GM19467 (cell line): ENCODE results near the gene MIXL1.
"Not testable (repeated sequence)": the region's sequence is repeated elsewhere in the genome, so short reads cannot be mapped to it uniquely, and the experiment has no call there.

ENCODE experiments used
- ATAC-seq: cut with Tn5 transposase; IDR thresholded peaks from one replicate; pipeline ENCODE4 v1.9.1; 2021; ENCODE audit warnings: mild to moderate bottlenecking, moderate library complexity; ENCODE audit not compliant: unreplicated experiment

MIXL1 gene

GRCh38 chr1:226212545-226212944 lies 10.9 kb upstream of the MIXL1 start:
- ATAC-seq = no peak

- no peak for ATAC-seq
Observed at GRCh38 chr1:226215239-226215638, 8.2 kb upstream of the MIXL1 start.

GRCh38 chr1:226216056-226216455 lies 7.4 kb upstream of the MIXL1 start:
- no peak for ATAC-seq

DNA sequence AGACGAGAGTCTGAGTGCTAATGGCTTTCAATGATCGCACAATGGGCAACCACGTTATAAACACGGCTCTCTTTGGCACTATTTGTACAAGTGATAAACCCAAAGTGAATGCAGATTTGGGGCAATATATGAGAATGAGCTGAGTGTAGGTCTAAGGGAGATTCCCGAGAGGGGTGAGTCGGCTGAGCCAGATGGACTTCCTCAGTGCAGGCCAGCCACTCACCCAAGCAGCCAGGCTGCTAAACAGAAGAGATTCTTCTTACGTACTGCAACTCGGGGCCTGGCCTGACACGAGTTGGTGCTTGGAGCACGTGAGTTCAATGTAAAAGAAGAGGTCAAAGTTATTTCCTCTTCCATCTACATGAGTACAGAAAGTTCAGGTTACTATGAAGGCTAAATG lies 6.2 kb upstream of the MIXL1 start:
- no peak for ATAC-seq

DNA sequence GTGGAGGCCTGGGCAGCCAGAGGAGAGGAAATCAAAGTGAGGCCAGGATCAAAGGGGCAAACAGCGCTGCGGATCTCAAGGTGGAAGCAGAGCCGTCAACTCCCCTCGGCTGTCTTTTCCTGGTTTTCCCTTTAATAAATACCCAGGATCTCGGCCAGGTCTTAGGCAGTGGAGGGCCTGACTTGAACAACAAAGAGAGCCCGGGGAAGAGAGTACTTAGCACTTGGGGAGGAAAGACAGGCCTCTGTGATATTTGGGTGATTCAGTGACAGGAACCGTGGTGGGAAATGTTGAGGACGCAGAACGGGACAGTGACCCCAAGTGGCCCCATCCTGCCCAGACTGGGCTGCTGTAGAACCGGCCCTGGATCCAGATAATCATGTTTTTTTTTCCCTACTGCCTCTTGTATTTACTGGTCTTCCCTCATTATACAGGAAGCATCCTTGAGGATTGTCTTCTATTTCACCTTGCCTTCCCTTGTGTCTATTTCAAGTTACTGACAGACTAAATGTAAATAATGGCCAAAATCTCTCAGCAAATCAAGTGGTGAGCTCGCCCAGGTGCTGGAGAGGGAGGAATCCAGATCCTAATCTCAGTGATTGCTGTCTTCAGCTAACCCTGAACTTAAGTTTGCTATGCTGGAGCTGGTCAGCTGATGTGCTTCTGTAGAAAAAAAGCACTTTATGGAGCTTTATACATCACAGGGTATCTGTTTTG lies 2.8 kb upstream of the MIXL1 start:
- no peak for ATAC-seq

DNA sequence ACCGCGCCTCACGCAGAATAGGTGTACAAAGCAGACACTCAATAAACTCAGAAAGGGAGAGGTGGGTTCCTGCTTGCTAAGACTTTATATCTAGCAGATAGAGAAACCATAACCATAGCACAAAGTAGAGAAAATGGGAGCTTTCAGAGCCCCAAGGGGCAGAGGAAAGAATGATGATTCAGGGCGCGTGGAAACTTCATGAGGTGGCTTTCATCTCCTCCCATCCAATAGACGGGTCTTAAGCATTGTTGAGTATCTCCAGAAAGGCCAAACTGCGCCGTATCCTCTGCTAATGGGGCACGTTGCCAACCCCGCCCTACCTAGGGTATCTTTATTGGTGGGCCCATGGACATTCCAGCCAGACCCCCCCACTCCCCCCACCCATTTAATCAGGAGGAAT lies 778 bp upstream of the MIXL1 start:
- ATAC-seq = no peak

GRCh38 chr1:226223786-226224244 lies 351 bp downstream of the MIXL1 start:
- peak; percentile 55 for ATAC-seq

DNA sequence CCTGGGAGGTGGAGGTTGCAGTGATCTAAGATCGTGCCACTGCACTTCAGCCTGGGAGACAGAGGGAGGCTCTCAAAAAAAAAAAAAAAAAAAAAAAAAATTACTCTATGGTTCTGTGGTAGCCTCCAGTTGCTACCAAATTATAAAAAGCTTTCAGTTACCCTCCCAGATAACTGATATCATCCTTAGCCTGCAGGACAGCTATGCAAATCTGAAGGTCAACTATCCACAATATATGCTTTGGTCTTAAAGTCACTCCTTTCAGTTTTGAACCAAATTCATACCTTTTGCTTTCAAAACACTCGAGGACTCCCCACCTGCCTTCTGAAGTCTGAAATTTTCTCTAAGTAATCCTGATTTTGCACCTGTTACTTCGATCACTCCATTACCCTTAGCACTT lies 3.1 kb downstream of the MIXL1 start:
- no peak for ATAC-seq

- ATAC-seq = peak; percentile 61
Observed at GRCh38 chr1:226233293-226233692, 9.8 kb downstream of the MIXL1 start.

GRCh38 chr1:226233806-226234205 lies 10.3 kb downstream of the MIXL1 start:
- ATAC-seq = no peak

- ATAC-seq = no peak
Observed at GRCh38 chr1:226236826-226237225, 13.4 kb downstream of the MIXL1 start.

DNA sequence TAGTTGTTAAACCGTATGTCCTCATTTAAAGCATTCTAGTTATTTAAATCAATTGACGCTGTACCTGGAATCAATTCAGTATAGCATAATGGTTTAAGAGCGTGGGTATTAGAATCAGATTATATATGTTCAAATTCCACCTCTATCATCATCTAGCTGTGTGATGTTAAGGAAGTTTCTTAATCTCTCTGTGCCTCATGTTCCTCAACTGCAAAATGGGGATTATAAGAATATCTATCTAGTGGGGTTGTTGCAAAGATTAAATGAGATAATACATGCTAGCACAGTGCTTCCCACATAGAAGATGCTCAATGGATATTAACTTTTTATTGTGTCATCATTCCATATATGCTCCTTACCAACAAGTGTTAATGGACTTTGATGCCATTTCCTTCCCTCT lies 16.0 kb downstream of the MIXL1 start:
- no peak for ATAC-seq

DNA sequence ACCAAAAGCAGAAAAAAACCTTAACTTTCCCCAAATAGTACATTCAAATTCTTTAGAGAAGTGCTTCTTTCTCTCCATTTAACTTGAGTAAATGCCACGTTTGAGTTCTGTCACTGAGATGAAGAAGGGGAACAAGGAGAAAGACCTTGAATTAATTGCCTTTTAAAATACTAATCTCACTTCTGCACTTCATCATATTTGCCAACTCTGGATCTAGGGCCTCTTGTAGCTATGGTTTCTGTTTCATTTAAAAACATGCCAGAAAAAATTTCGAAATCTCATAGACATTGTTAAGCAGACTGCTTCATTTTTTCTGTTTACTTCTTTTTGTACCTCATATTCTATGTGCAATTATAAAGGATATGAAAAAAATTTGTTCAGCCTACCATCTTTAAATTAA lies 24.6 kb downstream of the MIXL1 start:
- ATAC-seq = no peak

GRCh38 chr1:226248796-226249195 lies 25.3 kb downstream of the MIXL1 start:
- ATAC-seq = no peak

GRCh38 chr1:226250511-226250910 lies 27.0 kb downstream of the MIXL1 start:
- no peak for ATAC-seq

DNA sequence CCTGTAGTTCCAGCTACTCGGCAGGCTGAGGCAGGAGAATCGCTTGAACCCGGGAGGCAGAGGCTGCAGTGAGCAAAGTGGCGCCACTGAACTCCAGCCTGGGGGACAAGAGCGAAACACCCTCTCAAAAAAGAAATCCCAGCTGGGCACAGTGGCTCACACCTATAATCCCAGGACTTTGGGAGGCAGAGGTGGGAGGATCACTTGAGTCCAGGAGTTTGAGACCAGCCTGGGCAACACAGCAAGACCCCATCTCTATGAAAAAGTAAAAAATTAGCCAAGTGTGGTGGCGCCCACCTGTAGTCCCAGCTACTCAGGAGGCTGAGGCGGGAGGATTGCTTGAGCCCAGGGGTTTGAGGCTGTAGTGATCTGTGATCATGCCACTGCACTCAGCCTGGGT lies 29.4 kb downstream of the MIXL1 start:
- not testable (repeated sequence) for ATAC-seq

DNA sequence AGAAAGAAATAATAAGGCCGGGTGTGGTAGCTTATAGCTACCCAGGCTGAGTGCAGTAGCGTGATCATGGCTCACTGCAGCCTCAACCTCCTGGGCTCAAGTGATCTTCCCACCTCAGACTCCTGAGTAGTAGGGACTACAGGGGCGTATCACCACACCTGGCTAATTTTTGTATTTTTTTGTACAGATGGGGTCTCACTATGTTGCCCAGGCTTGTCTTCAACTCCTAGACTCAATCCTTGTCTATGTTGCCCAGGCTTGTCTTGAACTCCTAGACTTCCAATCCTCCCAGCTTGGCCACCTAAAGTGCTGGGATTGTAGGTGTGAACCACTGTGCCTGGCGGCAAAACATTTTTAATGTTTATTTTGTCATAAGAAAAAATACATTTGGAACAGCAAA lies 30.5 kb downstream of the MIXL1 start:
- ATAC-seq = no peak

DNA sequence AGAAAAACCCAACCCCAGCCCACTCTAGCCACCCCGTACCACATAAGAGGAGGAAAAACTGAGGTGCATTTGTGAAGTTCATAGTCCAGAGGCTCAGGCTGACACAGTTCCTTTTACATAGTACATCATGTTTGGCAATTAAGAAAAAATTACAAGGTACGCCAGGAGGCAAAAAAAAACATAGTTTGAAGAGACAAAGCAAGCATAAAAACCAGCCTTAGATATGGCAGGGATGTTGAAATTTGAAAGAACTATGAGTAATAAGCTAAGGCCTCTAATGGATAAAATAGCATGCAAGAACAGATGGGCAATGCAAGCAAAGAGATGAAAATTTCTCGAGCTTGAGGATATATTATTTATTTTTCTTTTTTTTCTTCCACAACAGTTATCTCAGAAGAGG lies 31.9 kb downstream of the MIXL1 start:
- no peak for ATAC-seq

- no peak for ATAC-seq
Observed at GRCh38 chr1:226261818-226262217, 38.4 kb downstream of the MIXL1 start.

- no peak for ATAC-seq
Observed at GRCh38 chr1:226268421-226269124, 45.1 kb downstream of the MIXL1 start.

DNA sequence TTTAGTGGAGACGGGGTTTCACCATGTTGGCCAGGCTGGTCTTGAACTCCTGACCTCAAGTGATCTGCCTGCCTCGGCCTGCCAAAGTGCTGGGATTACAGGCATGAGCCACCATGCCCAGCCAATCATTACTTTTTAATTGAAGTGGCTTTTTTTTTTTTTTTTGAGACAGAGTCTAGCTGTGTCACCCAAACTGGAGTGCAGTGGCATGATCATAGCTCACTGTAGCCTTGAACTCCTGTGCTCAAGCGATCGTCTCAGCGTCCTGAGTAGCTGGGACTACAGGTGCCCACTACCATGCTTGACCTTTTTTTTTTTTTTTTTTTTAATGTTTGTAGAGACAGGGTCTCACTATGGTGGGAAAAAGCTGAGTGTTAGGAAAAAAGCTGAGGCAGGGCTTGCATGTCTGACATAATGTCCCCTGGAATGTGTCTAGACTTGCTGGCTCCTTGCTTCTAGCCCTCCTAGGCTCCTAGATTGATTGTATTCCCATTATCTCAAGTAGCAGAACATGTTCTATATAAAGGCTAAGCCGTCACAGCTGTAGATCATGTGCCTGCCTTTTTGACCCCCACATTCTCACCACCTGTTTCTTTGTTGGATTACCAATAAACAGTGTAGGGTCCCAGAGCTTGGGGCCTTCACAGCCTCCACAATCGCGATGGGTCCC lies 48.9 kb downstream of the MIXL1 start:
- not testable (repeated sequence) for ATAC-seq

GRCh38 chr1:226274138-226274537 lies 50.7 kb downstream of the MIXL1 start:
- ATAC-seq = no peak
